ENCODE measurements around the gene HOXC12.

Gene HOXC12

DNA sequence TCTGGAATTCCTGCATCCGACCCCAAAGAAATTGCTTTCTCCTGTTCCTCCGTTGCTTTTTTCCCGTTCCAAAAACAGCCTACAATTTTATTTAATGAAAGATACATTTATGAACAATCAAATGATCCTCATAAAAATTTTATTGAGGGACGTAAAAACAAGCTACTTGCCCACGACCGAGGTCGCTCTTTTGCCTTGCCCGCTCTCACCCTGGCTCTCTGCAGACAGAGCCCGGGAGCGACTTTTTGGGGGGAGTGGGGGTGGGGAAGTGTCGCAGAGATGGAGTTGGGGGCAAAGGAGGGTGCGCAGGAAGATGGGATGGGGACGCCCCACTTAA, 44.2 kb downstream of the HOXC12 start:
- DNase-seq, result no peak

DNA sequence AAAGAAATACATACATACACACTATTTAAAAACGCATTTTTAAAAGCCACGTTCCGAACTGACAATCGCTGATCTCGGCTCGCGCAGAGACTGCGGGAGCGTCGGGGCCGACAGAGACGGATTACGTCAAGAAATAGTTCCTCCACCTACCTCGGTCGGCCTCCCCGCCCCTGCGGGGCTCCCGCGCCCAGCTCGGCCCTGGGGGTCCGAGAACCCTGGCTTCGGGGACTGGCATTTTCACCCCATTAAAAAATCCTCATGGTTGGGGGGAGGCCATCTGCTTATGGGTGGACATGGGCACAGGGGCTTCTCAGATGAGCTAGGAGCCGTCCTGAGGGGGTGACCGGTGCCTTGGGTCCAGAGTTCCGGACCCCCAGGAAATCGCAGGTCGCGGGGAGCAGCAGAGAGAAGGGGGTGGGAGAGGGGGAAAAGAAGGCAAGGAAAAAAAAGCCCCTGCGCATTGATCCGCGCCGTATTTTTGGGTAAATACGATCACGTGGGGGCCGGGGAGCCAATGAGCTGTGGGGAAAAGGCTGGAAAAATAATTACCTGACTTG, 44.9 kb downstream of the HOXC12 start:
- no peak for DNase-seq

DNA sequence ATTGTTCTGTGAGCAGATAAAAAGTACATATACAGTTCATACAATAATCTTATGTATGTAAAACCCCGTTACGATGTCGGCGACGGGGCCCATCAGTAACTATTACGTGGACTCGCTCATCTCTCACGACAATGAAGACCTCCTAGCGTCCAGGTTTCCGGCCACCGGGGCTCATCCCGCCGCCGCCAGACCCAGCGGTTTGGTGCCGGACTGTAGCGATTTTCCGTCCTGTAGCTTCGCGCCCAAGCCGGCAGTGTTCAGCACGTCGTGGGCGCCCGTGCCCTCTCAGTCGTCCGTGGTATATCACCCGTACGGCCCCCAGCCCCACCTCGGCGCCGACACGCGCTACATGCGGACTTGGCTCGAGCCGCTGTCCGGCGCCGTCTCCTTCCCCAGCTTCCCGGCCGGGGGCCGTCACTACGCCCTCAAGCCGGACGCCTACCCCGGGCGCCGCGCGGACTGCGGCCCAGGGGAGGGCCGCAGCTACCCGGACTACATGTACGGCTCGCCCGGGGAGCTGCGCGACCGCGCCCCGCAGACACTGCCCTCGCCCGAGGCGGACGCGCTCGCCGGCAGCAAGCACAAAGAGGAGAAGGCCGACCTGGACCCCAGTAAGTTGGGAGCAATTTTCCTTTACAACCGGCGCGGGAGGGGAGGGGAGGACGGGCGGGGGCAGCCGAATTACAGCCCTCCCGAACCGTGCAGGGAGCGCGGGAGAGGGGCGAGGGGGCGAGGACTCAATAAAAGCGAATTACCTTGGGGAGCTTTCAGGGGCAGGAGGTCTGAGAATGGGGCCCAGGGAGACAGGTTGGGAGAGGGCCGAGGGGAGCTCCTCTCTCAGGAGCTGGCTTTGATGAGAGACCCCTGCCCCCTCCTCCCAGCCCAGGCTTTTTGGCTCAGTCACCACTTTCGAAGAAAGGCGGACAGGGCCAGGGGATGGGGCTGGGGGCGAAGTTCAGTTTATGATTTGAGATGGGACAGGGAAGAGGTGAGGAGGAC, 45.7 kb downstream of the HOXC12 start, which contains the start of gene HOXC9:
Gene HOXC9, plus strand, starts transcription at position 46 of the 999 bp plus-strand sequence. Its CDS starts 28 bp downstream, at position 74.
- no peak for DNase-seq

DNA sequence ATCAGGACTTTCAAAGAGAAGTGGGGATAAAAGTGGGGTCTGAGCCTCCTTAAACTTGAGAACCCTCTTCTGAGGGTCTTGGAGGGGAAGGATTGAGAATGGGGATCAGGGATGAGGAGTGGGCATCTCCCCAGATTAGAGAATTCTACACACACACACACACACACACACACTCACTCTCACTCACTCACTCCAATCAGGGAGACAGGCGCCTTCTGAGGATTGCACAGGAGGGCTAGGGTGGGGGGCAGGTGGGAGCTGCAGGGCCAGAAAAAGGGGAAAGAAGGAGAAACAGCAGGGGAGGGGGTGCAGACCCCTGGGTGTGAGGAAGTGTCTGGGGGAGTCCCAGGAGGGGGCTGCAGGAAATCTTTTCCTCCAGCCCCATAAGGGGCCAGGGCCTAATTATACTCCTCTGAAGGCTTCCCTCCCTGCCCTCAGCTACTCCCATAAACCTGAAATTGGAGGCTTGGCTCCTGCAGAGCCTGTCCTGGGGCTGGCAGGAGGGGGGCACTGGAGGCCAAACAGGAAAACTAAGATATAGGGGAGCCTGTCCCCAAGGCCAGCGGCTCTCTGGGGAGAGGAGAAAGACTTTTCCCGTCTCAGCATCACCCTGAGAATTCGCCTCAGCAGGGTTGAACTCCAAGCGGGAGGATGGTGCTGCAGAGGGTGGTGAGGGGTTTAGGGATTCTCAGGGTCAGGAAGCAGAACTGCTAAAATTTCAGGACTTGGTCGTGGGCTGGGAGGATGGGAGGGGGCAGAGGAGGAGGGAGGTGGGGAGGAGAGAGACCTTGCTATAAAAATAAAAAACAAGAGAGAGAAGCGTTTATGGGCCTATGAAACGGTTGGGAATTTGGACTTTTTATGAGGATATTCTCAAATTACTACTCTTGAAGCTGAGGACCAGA, 46.8 kb downstream of the HOXC12 start:
- no peak for DNase-seq

DNA sequence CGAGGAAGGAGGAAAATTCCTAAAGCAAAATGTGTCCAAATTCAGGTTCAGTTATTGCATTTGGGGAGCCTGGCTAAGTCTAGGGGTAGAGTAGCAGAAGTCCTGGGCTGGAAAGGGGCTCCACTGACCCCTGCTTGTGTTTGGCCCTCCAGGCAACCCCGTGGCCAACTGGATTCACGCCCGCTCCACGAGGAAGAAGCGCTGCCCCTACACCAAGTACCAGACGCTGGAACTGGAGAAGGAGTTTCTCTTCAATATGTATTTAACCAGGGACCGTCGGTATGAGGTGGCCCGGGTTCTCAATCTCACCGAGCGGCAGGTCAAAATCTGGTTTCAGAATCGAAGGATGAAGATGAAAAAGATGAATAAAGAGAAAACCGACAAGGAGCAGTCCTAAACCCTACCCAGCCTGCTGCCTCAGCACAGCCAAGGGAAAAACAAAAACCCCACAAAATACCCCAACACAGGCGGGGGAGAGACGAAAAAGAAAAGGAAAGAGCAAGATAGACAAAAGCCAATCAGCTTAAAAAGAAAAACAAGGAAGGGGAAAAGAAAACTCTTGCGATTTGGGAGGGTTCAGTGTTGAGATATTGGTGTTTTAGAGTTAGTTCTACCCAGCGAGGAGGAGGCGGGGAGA, 47.7 kb downstream of the HOXC12 start:
- no peak for DNase-seq

DNA sequence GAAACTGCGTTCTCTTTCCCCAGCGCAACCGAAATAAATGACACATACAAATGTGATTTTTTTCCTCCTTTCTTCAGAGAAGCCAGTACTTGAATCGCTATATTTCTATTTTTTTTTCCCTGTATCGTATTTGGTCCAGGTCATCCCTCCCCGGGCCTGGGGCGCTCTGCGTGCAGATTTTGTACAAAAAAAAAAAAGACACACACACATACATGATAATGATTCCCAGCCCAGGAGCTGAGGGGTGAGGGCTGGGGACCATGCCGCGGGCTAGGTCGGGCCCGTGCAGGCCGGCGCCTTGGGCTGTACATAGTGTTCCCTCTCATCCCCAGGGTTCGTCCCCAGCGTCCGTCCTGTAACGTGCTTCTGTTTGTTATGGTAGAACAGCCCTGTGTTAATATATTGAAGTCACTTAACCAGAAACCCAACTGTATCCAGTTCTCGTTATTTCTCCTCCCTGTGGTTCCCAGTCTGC, 48.2 kb downstream of the HOXC12 start:
- DNase-seq, result no peak

DNA sequence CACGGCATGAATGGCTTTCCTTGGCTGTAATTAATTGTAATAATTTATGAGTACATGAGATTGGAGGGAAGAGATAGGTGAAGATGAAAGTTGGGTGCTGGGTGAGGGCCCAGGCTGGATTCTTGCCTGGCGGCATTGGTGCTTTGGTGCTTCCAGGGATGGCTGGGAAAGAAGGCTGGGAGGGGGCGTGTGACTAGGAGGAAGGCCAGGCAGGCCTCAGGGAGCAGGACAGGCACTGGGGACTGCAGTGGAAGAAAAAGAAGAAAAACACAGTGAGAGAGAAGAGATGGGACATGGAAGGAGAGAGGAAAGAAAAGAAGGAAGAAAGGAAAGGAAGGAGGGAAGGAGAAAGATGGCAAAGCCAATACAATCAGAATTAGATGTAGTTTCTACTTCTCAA, 48.9 kb downstream of the HOXC12 start:
- DNase-seq, result no peak

DNA sequence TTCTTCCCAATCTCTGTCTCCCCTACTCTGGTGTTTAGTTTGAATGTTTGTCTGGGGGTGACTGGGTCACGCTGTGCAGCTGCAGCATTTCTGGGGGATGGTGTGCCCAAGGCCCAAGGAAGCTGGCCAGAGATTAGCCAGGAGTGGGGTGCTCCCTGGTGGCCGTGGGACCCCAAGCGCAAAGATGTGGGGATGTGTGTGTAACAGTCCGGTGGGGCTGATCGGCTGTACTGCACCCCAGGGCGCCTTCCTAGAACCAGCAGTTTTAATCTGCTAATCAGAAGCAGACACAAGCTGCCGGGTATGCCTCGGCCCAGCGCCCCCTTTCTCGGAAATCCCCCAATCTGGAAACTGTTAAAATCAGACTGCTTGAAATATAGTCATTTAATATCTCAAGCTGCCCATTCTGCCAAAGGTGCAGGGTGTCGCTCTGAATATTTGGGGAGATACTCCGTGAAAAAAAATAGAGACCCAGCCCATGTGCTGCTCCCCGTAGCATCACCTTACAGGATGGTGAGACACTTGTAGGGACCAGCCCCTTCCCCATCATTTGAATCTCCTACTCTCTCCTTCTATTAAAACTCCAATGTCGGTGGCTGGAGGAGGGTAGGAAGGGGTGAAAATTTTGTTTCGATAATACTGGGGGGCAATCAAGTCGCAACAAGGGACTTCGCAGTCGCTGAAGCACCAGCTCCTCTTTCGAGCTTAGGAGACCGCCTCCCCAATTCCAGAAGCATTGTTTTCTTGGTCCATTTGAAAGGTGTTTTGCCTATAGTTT, 49.5 kb downstream of the HOXC12 start:
- DNase-seq, result no peak

DNA sequence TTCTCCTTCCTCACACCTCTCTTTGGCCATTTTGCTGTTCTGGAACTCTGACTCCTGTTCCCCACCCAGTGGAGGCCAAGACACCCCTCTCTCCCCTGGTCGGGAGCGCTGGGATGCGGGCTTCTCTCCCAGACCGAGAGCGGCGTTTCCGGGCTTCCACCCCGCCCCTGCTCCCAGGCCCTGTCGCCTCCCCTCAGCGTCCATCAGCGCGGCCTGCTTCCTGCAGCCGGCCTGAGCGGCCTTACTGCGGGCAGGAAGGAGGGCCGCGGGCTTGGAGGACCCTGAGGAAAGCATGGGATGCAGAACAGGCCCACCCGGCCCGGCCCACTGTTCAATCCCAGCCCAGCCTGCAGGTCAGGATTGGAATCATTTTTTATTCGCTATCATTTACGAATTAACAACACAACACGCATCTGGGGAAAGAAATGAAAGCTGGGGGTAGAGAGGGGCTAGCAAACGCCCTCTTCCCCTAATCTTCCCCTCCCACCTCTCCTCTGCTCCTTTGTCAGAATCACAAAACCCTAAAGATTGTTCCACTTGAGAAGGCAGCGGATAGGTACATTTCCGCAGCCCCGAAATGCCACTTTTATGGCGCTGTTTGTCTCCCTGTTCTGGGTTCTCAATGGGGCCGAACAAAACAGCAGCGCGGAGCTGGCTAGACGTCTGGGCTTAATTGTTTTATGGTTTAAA, 50.3 kb downstream of the HOXC12 start:
- DNase-seq, result no peak

DNA sequence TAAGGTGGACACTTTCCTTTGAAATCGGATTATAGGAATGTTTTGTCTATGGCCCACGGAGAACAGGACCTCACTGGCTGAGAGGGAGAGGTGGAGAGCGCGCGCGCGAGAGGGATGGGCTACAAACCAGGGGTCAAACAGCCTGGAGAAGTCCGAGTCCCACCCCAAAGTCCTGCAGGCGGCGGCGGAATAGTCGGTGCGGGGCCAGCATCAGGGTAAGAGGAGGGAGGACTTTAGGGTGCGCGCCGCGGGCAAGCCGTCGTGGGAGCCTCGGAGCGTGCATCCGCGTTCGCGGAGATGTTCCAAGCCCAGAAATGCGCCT, 50.8 kb downstream of the HOXC12 start:
- DNase-seq, result no peak

DNA sequence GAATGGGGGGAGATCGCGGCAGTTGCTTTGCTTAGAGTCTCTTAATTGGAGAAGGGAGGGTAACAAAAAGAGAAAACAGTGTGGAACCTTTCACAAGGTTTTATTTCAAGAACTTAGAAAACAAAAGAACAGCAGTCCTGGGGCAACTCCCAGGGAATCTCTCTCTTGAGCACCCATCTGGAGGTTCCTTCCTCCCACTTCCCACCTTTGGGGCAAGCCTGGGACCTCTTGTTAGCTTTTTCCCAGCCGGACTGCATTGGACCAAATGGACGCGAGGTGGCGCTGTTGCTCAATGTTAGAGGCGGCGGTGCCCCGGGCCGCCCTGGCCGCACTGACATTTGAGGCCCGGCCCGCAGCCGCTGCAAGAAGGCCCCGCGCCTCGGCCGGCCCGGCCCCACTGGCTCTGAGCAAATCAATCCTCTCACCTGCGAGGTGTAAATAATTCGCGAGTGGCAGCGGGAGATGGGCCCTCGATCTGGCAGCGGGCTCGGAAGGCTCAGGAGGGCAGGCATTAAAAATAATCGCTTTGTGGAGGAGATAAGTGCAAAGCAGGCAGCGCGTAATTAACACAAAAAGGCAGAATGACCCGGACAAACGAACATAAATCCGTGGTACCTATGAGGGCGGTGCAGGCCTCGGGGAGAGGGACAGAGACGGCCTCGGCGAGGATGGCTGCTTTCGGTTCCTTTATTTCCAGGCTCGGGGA, 51.3 kb downstream of the HOXC12 start:
- peak; percentile 41 for DNase-seq

DNA sequence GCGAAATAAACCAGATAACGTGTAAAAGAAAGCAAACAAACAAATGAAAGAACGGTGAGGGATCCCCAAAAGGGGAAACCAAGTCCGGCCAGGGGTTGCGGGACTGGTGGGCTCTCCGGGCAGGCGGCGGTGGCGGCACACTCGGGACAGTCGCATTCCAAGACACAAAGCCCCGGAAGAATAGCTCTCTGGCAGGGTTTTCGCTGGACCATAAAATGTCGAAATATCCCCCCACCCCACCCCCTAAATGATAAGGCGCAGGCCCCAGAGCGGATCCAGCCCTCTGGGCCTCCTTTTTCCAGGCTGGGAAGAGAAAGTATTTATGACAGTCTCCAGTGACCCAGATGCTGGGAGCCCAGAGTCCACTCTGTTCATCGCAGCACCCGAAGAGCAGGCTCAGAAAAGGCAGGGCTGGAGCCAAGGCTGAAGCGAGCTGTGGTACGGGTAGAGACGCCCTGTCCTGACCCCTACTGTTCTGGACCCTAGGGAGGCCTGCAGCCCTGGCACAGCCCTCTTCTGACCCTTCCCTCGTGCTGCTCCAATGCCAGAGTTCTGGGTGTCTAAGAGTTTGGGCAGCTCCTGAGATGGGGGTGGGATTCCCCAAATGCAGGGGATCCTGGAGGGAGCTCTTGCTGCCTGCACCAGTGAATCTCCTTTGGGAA, 52.0 kb downstream of the HOXC12 start:
- no peak for DNase-seq

DNA sequence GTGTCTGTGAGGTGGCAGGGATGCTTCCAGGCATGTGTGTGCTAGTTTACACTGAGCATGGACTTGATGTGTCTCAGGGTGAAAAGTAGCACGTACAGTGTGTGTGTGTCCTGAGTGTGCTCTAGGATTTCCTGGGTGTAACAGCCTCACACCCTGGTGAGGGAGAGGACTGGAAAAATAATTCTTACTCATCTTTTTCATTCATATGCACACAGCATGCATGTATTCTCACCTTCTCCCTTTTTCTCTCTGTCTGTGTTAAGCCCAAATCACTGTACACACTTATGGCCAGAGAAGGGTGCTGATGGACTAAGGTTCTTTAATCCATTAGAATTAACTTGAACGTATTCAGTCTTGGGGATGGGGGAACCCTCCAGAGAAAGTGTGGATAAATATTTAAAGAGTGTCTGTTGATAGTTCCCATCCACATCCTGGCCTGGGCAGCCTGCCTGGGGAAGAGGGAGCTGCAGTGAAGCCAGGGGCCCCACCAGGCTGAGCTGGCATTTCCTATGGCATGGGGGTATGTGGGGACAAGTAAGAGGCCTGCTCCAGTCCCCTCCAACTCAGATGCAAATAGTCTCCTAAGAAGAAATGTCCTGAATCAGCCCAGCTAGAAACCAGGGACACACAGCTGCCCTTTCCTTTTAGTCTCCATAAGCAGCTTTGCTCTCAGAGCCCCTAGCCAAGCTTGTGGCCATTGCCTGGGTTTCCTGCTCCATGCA, 53.0 kb downstream of the HOXC12 start:
- no peak for DNase-seq

DNA sequence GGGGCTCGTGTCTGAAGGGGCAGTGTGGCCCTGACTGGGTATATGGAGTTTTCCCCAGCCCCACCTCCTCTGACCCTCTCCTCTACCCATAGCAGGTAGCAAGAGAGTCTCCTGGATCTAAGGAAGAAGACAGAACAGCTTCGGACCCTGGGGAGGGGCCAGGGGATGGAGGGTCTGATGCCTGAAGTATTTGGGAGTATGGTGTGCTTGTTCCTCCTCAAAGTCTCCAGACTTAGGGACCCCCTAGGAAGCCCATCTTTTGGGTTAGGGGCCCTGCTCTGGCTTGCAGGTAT, 53.5 kb downstream of the HOXC12 start:
- DNase-seq, result no peak

All from GDM1 (cell line).